RWPE2 (cell line): ENCODE measurements around the gene MPL.
A peak's percentile ranks its signal among the peaks of the same experiment; 100 is the strongest.

Experiments used
- ATAC-seq: fragments of 200-7000 bp; cut with Tn5 transposase; 3 replicates; pipeline ENCODE4 v1.9.1; 2021; ENCODE audit warnings: low read depth
- DNase-seq: peaks from one replicate; pipeline ENCODE4 v3.0.0-alpha.2; 2020; ENCODE audit warnings: low spot score
- H3K27ac ChIP-seq: fragments of 450-650 bp; 2 replicates; pipeline ENCODE4 v1.5.1; 2017; ENCODE audit warnings: mild to moderate bottlenecking; ENCODE audit not compliant: poor library complexity, severe bottlenecking
- H3K27me3 ChIP-seq: fragments of 250-450 bp; sonication (Bioruptor Pico); 2 replicates; pipeline ENCODE4 v1.5.1; 2021; ENCODE audit warnings: mild to moderate bottlenecking, moderate library complexity; ENCODE audit not compliant: insufficient read depth, poor library complexity, severe bottlenecking
- H3K36me3 ChIP-seq: fragments of 250-450 bp; sonication (Bioruptor Pico); 2 replicates; pipeline ENCODE4 v1.5.1; 2020; ENCODE audit warnings: low read depth, mild to moderate bottlenecking, moderate library complexity
- H3K4me1 ChIP-seq: fragments of 250-450 bp; sonication (Bioruptor Pico); 2 replicates; pipeline ENCODE4 v1.5.1; 2021; ENCODE audit warnings: mild to moderate bottlenecking, moderate library complexity; ENCODE audit not compliant: insufficient read depth, poor library complexity, severe bottlenecking
- H3K4me3 ChIP-seq: fragments of 250-450 bp; sonication (Bioruptor Pico); 2 replicates; pipeline ENCODE4 v1.5.1; 2021; ENCODE audit warnings: mild to moderate bottlenecking, moderate library complexity; ENCODE audit not compliant: severe bottlenecking
- H3K9me3 ChIP-seq: fragments of 250-450 bp; sonication (Bioruptor Pico); 2 replicates; pipeline ENCODE4 v1.5.1; 2021; ENCODE audit warnings: mild to moderate bottlenecking, moderate library complexity; ENCODE audit not compliant: severe bottlenecking
- TF ChIP-seq, protein P1 (sequence below): fragments of 450-650 bp; IDR thresholded peaks from one replicate; pipeline ENCODE4 v1.5.1; 2017; ENCODE audit warnings: mild to moderate bottlenecking, moderate library complexity; ENCODE audit not compliant: poor library complexity, severe bottlenecking

The MPL gene

DNA sequence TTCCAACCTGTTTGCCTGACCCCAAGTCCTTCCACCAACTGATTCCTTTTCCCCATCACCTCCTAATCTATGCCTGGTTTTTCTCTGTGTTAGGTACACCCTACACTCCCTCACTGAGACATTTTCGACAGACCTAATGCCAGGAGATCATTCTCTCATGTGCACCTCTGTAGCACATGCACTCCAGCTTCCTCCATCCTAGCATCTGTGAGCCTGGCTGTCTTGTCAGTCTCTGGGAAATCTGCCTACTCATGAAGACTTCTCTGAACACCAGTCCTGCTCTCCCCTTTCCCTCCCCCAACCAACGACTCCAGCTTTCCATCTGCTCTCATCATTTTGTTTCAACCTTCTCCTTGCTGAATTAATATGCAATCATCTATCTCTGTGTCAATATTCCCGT, 51.0 kb downstream of the MPL start:
- peak overlapping the region; percentile 48 for H3K27ac ChIP-seq
- no peak for ATAC-seq
- no peaks in the 10 kb centered on the region for H3K27me3 ChIP-seq
- peak overlapping the region; percentile 84 for H3K4me3 ChIP-seq
- H3K36me3 ChIP-seq, result peaks cover 52% of the 10 kb centered on the region
- peaks cover 7% of the 10 kb centered on the region for H3K4me1 ChIP-seq
- H3K9me3 ChIP-seq, result no peaks in the 10 kb centered on the region
- TF ChIP-seq, protein P1, sequence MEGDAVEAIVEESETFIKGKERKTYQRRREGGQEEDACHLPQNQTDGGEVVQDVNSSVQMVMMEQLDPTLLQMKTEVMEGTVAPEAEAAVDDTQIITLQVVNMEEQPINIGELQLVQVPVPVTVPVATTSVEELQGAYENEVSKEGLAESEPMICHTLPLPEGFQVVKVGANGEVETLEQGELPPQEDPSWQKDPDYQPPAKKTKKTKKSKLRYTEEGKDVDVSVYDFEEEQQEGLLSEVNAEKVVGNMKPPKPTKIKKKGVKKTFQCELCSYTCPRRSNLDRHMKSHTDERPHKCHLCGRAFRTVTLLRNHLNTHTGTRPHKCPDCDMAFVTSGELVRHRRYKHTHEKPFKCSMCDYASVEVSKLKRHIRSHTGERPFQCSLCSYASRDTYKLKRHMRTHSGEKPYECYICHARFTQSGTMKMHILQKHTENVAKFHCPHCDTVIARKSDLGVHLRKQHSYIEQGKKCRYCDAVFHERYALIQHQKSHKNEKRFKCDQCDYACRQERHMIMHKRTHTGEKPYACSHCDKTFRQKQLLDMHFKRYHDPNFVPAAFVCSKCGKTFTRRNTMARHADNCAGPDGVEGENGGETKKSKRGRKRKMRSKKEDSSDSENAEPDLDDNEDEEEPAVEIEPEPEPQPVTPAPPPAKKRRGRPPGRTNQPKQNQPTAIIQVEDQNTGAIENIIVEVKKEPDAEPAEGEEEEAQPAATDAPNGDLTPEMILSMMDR, result no peak
- DNase-seq, result no peak

DNA sequence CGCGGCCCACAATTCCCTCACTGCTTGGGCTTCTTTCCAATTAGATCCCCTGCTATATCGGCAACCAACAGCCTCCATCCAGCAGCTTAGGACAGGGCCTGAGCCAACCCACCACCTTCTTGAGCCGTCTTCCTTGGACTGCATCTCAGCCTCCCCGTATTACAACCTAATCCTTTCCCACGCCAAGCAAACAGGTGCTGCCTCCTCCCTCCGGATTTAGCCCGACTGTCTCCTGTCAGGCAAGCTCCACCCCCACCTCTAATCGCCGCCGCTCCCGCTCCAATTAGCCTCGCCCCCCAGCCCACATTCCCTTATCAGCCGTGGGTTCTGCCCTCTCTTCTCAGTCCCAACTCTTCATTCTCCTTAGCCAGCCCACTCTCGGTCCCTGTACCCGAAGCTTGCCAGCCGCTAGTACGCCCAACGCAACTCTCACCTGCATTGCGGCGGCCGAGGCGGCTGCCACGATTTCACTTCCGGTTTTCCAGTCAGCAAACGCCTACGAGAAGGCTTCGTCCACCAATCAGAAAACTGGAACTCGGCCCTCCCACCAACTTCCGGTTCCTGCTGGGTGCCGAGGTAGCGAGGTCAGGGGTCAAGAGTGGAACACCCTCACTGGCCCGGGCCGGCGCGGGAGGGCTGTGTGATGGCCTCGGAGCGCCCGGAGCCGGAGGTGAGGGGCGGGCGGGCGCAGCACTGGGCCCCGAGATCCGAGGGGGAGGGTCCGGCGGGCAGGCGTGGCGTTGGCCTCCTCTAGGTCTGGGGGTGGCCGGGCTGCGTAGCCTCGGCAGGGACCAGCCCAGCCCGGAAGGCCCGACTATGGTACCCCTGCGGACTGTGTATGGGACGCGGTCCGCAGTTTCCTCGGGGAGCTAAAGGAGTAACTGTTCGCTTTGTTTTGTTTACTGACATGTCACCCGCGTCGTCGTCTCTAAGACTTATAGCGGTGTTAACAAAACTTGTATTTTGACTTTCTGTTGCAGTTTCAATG, 52.0 kb downstream of the MPL start, which contains the start of the genes MED8 and SZT2:
Gene MED8, minus strand, starts transcription at position 475 of the 988 bp plus-strand sequence. Its CDS starts 36 bp downstream, at position 439.
Gene SZT2, plus strand, starts transcription at position 574 of the 988 bp plus-strand sequence. Its CDS starts 70 bp downstream, at position 644.
- peak; percentile 93 for ATAC-seq
- Histone ChIP-seq H3K36me3 (peaks cover 42% of the 10 kb centered on the region), H3K4me3 (peak within 1 kb of the TSS; percentile 84), H3K27me3 (no peaks in the 10 kb centered on the region), H3K27ac (peak within 1 kb of the TSS; percentile 48), H3K9me3 (no peaks in the 10 kb centered on the region), H3K4me1 (peaks cover 7% of the 10 kb centered on the region)
- peak; percentile 88 for DNase-seq
- TF ChIP-seq, protein P1, result no peak

DNA sequence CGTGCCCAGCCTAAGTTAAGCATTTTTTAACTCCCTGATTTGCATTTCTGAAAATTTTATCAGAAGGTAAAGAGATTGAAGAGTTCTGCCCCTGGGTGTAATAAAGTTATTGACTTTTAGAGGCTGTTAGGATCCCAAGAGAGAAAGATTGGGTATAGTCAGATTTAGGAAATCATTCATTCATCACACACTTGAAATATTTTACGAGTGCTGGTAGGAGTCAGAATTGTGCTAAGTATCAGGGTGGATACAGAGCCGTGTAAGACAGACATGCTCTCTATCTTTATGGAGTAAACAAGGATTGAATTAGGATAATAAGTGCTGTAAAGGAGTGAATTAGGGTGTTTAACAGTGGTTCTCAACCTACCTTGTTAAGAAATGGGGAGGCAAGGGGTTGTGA, 55.1 kb downstream of the MPL start:
- Histone ChIP-seq H3K36me3 (peaks cover 29% of the 10 kb centered on the region), H3K4me1 (peaks cover 7% of the 10 kb centered on the region), H3K9me3 (no peaks in the 10 kb centered on the region), H3K27me3 (no peaks in the 10 kb centered on the region), H3K27ac (no peak overlapping the region), H3K4me3 (no peak overlapping the region)
- ATAC-seq, result no peak
- DNase-seq, result no peak
- TF ChIP-seq, protein P1, result no peak

DNA sequence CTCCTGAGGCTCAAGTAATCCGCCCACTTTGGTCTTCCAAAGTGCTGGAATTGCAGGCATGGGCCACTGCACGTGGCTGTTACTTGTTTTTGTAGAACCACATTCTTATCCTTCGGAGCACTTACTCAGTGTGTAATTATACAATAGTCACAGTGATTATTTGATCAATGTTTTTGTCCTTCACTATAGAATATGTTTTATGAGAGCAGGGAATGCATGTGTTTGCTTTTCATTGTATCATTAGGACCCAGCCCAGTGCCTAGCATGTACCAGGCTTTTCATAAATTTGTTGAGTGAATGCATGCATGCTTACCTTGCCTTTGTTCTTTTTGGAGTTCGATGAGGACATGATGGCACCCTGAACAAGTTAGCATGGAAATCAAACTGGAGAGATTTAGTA, 57.9 kb downstream of the MPL start:
- H3K9me3 ChIP-seq, result no peaks in the 10 kb centered on the region
- H3K27me3 ChIP-seq, result no peaks in the 10 kb centered on the region
- H3K36me3 ChIP-seq, result peaks cover 21% of the 10 kb centered on the region
- no peak for ATAC-seq
- DNase-seq, result no peak
- H3K27ac ChIP-seq, result no peak overlapping the region
- no peaks in the 10 kb centered on the region for H3K4me1 ChIP-seq
- TF ChIP-seq, protein P1, result no peak
- no peak overlapping the region for H3K4me3 ChIP-seq
